Measurements from ENCODE around the gene APEH.

The APEH gene

DNA sequence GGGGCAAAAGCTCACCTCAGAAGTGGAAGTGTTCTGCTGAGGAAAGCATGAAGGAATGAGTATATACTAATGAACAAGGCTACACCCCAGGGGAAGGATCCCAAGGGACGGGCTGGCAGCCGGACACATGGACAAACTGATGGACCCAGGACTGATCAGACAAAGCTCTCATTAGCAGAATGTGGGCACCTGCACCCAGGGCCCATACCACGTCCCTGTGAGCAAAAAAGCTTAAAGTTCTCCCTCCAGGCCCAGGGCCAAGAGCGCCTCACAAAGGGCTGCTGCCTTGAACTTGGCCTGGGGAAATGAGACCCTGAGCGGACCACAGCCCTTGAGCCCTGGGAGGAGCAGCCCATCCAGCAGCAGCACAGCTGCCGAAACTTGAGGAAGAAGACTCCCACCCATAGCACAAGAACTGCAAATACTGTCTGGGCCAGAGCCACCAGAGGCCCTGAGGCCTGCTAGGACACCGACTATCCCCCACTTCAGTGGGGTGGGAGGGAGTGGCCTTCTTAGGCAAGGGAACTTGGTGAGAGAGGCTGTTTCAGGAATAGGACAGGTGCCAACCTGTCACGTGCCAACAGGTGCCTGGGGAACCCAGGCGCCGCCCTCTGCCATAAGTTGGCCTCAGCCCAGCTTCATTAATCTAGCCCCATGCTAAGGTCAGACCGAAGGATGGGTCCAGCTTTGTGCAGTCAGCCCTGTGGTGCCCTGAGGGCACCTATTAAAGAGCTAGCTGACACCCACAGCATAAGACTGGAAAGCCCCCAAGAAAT, 51.9 kb downstream of the APEH start:
- TF ChIP-seq SCRT2 (tag by site-specific recombination; IDR thresholded peaks at IDR 0.05) (peak; percentile 37), ZNF404 (tag by site-specific recombination; IDR thresholded peaks at IDR 0.05) (no peak)
- POLR2A ChIA-PET: no interaction called here
- no peaks in the 10 kb centered on the region for H3K9me3 ChIP-seq (ENCODE audit: control insufficient read depth, insufficient read depth, low read depth, low read length)

DNA sequence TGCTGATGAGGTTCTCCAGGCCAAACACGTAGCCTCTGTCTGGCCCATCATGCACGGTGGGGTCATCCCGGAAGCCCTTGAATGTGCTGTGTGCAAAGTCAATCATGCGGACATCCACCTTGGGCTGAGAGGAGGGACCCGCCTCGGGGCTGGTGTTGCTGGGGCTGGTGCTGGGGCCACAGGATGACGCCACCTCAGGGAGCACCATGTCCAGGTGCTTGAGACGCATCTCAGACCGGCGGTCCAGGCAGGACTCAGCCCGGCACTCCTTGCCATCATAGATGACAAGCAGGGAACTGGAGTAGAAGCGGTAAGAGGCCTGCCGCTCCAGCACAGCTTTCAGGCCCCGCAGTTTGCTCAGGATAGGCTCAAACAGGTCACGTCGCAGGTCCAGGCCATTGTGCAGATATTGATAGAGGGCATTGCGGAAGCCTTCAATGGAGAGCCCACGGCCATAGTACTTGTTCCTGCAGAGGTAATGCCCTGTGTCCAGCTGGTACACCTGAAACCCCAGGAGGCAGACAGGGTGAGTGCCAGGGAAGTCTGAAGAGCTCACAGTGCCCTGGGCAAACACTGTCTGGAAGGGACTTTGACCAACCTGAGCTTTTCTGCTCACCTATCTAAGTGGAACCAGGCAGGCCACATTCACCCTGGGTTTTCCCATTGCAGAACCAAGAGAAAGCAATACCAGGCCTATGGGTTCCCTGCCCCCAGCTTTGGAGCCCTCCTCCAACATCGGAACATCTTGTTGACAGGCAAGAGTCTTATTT, 53.2 kb downstream of the APEH start:
- TF ChIP-seq ZNF292 (tag by site-specific recombination; IDR thresholded peaks at IDR 0.05; ENCODE audit: borderline replicate concordance, low read depth): no peak
- TF ChIP-seq ZNF2 (tag by site-specific recombination; IDR thresholded peaks at IDR 0.05): no peak
- no peak for TF ChIP-seq ZSCAN30 (tag by site-specific recombination; IDR thresholded peaks at IDR 0.05)
- no peak for TF ChIP-seq ZNF776 (tag by site-specific recombination; IDR thresholded peaks at IDR 0.05; ENCODE audit: borderline replicate concordance)
- TF ChIP-seq ZNF341 (tag by site-specific recombination; IDR thresholded peaks at IDR 0.05; ENCODE audit: low read depth): no peak
- TF ChIP-seq ZNF677 (tag by site-specific recombination; IDR thresholded peaks at IDR 0.05): no peak
- TF ChIP-seq ZNF146 (tag by site-specific recombination; IDR thresholded peaks at IDR 0.05): no peak
- TF ChIP-seq, protein P1, sequence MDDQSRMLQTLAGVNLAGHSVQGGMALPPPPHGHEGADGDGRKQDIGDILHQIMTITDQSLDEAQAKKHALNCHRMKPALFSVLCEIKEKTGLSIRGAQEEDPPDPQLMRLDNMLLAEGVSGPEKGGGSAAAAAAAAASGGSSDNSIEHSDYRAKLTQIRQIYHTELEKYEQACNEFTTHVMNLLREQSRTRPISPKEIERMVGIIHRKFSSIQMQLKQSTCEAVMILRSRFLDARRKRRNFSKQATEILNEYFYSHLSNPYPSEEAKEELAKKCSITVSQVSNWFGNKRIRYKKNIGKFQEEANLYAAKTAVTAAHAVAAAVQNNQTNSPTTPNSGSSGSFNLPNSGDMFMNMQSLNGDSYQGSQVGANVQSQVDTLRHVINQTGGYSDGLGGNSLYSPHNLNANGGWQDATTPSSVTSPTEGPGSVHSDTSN (CRISPR knock-in tag; IDR thresholded peaks at IDR 0.05): no peak
- TF ChIP-seq, protein P2, sequence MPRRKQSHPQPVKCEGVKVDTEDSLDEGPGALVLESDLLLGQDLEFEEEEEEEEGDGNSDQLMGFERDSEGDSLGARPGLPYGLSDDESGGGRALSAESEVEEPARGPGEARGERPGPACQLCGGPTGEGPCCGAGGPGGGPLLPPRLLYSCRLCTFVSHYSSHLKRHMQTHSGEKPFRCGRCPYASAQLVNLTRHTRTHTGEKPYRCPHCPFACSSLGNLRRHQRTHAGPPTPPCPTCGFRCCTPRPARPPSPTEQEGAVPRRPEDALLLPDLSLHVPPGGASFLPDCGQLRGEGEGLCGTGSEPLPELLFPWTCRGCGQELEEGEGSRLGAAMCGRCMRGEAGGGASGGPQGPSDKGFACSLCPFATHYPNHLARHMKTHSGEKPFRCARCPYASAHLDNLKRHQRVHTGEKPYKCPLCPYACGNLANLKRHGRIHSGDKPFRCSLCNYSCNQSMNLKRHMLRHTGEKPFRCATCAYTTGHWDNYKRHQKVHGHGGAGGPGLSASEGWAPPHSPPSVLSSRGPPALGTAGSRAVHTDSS (tag by site-specific recombination; IDR thresholded peaks at IDR 0.05): no peak
- TF ChIP-seq, protein P3, sequence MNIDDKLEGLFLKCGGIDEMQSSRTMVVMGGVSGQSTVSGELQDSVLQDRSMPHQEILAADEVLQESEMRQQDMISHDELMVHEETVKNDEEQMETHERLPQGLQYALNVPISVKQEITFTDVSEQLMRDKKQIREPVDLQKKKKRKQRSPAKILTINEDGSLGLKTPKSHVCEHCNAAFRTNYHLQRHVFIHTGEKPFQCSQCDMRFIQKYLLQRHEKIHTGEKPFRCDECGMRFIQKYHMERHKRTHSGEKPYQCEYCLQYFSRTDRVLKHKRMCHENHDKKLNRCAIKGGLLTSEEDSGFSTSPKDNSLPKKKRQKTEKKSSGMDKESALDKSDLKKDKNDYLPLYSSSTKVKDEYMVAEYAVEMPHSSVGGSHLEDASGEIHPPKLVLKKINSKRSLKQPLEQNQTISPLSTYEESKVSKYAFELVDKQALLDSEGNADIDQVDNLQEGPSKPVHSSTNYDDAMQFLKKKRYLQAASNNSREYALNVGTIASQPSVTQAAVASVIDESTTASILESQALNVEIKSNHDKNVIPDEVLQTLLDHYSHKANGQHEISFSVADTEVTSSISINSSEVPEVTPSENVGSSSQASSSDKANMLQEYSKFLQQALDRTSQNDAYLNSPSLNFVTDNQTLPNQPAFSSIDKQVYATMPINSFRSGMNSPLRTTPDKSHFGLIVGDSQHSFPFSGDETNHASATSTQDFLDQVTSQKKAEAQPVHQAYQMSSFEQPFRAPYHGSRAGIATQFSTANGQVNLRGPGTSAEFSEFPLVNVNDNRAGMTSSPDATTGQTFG (tag by site-specific recombination; IDR thresholded peaks at IDR 0.05; ENCODE audit: borderline replicate concordance): no peak
- TF ChIP-seq ZNF510 (tag by site-specific recombination; IDR thresholded peaks at IDR 0.05; ENCODE audit: insufficient replicate concordance): no peak
- no peak for TF ChIP-seq ZNF830 (tag by site-specific recombination; IDR thresholded peaks at IDR 0.05; ENCODE audit: low read depth)
- TF ChIP-seq, protein P4, sequence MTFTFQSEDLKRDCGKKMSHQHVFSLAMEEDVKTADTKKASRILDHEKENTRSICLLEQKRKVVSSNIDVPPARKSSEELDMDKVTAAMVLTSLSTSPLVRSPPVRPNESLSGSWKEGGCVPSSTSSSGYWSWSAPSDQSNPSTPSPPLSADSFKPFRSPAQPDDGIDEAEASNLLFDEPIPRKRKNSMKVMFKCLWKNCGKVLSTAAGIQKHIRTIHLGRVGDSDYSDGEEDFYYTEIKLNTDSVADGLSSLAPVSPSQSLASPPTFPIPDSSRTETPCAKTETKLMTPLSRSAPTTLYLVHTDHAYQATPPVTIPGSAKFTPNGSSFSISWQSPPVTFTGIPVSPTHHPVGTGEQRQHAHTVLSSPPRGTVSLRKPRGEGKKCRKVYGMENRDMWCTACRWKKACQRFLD (tag by site-specific recombination; IDR thresholded peaks at IDR 0.05): no peak
- Histone ChIP-seq H3K4me3 (ENCODE audit: low read depth, low read length) (no peak overlapping the region), H3K9me3 (ENCODE audit: control insufficient read depth, insufficient read depth, low read depth, low read length) (no peaks in the 10 kb centered on the region), H3K4me1 (ENCODE audit: control insufficient read depth, insufficient read depth, low read length) (no peaks in the 10 kb centered on the region), H3K36me3 (ENCODE audit: control insufficient read depth in 2 of 2, insufficient read depth in 1 of 2, low read length in 2 of 2) (peaks cover 10 to 76% of the 10 kb centered on the region in 2 experiments; a peak in 2 of 3 replicates), H3K27ac (ENCODE audit: extremely low read depth, low read depth, low read length) (no peak overlapping the region)
- ChIA-PET POLR2A (no interaction called here), CTCF (no interaction called here)

More for the DNA sequence above, 51.9 kb downstream of the APEH start:
- CTCF ChIA-PET: no interaction called here
- no peak overlapping the region for H3K27ac ChIP-seq (ENCODE audit: extremely low read depth, low read depth, low read length)
- peaks cover 3 to 76% of the 10 kb centered on the region in 2 experiments; a peak in 2 of 3 replicates for H3K36me3 ChIP-seq (ENCODE audit: control insufficient read depth in 2 of 2, insufficient read depth in 1 of 2, low read length in 2 of 2)
- no peaks in the 10 kb centered on the region for H3K4me1 ChIP-seq (ENCODE audit: control insufficient read depth, insufficient read depth, low read length)
- no peak overlapping the region for H3K4me3 ChIP-seq (ENCODE audit: low read depth, low read length)
